ENCODE data around the gene MTMR6. TPM values are rescaled to one million over a fixed set of nuclear protein-coding genes. Genes with fewer than 3 reads are reported as not detected.

The MTMR6 gene
- total and polyA plus RNA-seq, 9 donors, result 7.3 to 18.0 (median 13.7) TPM

DNA sequence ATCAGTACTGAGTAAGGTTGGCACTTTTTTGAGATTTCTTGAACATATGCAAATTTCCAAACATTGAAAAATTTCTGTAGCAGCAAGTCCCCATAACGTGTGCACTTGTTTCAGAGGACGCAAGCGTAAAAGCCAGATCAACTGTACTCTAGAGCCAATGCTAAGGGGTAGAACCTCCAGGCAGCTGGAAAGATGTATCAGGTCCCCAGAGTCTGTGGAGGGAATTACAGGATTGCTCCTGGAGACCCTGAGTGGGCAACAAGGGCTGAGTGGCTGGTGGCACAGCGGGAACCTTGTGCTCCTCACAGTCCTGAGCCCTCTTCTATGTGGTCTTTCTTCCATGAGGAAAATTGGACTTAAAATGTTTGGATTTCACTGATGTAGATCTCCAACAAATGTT lies 61.3 kb downstream of the MTMR6 start:
- Histone ChIP-seq H3K4me1 (ENCODE audit: insufficient read depth) (no peaks in the 10 kb centered on the region), H3K27me3 (no peaks in the 10 kb centered on the region), H3K4me3 (no peak overlapping the region), H3K27ac (no peak overlapping the region), H3K9me3 (no peaks in the 10 kb centered on the region), H3K36me3 (no peaks in the 10 kb centered on the region)
- intact Hi-C loops (cut with DNase I), result no loop called here
- TF ChIP-seq POLR2A (IDR thresholded peaks at IDR 0.05), result no peak
- TF ChIP-seq EP300 (IDR thresholded peaks at IDR 0.05), result no peak
- TF ChIP-seq, protein P1, sequence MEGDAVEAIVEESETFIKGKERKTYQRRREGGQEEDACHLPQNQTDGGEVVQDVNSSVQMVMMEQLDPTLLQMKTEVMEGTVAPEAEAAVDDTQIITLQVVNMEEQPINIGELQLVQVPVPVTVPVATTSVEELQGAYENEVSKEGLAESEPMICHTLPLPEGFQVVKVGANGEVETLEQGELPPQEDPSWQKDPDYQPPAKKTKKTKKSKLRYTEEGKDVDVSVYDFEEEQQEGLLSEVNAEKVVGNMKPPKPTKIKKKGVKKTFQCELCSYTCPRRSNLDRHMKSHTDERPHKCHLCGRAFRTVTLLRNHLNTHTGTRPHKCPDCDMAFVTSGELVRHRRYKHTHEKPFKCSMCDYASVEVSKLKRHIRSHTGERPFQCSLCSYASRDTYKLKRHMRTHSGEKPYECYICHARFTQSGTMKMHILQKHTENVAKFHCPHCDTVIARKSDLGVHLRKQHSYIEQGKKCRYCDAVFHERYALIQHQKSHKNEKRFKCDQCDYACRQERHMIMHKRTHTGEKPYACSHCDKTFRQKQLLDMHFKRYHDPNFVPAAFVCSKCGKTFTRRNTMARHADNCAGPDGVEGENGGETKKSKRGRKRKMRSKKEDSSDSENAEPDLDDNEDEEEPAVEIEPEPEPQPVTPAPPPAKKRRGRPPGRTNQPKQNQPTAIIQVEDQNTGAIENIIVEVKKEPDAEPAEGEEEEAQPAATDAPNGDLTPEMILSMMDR (IDR thresholded peaks at IDR 0.05), result no peak
- no peak for DNase-seq
- 85 to 91% (median 89%) methylated on average over 4 of the region's 4 CpGs for WGBS, 3 donors

DNA sequence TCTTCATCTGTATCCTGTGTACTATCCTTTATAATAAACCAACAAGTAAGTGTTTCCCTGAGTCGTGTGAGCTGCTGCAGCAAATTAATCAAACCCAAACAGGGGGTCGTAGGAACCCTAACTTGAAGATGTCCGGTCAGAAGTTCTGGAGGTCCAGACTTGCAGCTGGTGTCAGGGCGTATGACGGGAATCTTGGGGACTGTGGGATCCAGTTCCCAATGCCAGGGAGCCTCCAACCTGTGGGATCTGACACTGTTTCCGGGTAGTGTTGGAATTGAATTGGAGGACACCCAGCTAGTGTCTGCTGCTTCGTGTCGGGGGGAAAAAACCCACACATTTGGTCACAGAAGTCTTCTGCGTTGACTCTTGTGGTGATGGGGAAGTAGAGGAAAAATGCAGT lies 63.1 kb downstream of the MTMR6 start:
- Histone ChIP-seq H3K36me3 (no peaks in the 10 kb centered on the region), H3K27ac (no peak overlapping the region), H3K9me3 (no peaks in the 10 kb centered on the region), H3K4me3 (no peak overlapping the region), H3K4me1 (ENCODE audit: insufficient read depth) (no peaks in the 10 kb centered on the region), H3K27me3 (no peaks in the 10 kb centered on the region)
- DNase-seq, result no peak
- 83 to 89% (median 88%) methylated on average over 9 of the region's 9 CpGs for WGBS, 3 donors
- TF ChIP-seq EP300 (IDR thresholded peaks at IDR 0.05) (no peak), POLR2A (IDR thresholded peaks at IDR 0.05) (no peak)
- TF ChIP-seq, protein P1 (IDR thresholded peaks at IDR 0.05), result no peak
- intact Hi-C loops (cut with DNase I), result no loop called here

GRCh38 chr13:25222740-25223139 lies 64.5 kb downstream of the MTMR6 start:
- Histone ChIP-seq H3K36me3 (no peaks in the 10 kb centered on the region), H3K4me1 (ENCODE audit: insufficient read depth) (no peaks in the 10 kb centered on the region), H3K9me3 (no peaks in the 10 kb centered on the region), H3K27me3 (no peaks in the 10 kb centered on the region), H3K4me3 (no peak overlapping the region), H3K27ac (no peak overlapping the region)
- intact Hi-C loops (cut with DNase I), result no loop called here
- 77 to 85% (median 79%) methylated on average over 9 of the region's 9 CpGs for WGBS, 3 donors
- DNase-seq, result no peak
- TF ChIP-seq EP300 (IDR thresholded peaks at IDR 0.05), result no peak
- TF ChIP-seq, protein P1 (IDR thresholded peaks at IDR 0.05), result no peak
- no peak for TF ChIP-seq POLR2A (IDR thresholded peaks at IDR 0.05)

GRCh38 chr13:25218019-25218418 lies 69.3 kb downstream of the MTMR6 start:
- intact Hi-C loops (cut with DNase I), result no loop called here
- WGBS, 3 donors, result 71 to 85% (median 79%) methylated on average over 5 of the region's 5 CpGs

More at GRCh38 chr13:25218019-25218418, 69.3 kb downstream of the MTMR6 start:
- no peaks in the 10 kb centered on the region for H3K9me3 ChIP-seq
- no peak for DNase-seq
- no peak overlapping the region for H3K4me3 ChIP-seq
- H3K27me3 ChIP-seq, result no peaks in the 10 kb centered on the region
- H3K27ac ChIP-seq, result no peak overlapping the region
- no peaks in the 10 kb centered on the region for H3K4me1 ChIP-seq (ENCODE audit: insufficient read depth)
- H3K36me3 ChIP-seq, result no peaks in the 10 kb centered on the region
- no peak for TF ChIP-seq EP300 (IDR thresholded peaks at IDR 0.05)
- TF ChIP-seq, protein P1 (IDR thresholded peaks at IDR 0.05), result no peak
- no peak for TF ChIP-seq POLR2A (IDR thresholded peaks at IDR 0.05)
